Measurements from ENCODE around the gene FOXO3.

GRCh38 chr6:108730635-108731515 lies 170.2 kb downstream of the FOXO3 start:
- TF ChIP-seq CTCF (IDR thresholded peaks at IDR 0.05) = no peak
- TF ChIP-seq POLR2A (IDR thresholded peaks at IDR 0.05) = no peak

Measured in right lobe of liver (tissue), 4 donors.